IMR-90 (cell line): ENCODE results near the gene AP3D1. TPM values are rescaled to one million over a fixed set of nuclear protein-coding genes. Genes with fewer than 3 reads are reported as not detected.

Experiments used
- ATAC-seq: fragments of 200-7000 bp; cut with Tn5 transposase; 2 replicates; pipeline ENCODE4 v1.9.1; 2020; ENCODE audit warnings: low read depth, mild to moderate bottlenecking, moderate library complexity
- BruUV-seq: library from RNA; stranded (reverse); fragments of 400-500 nt; replicated peaks from 2 replicates; lab custom pipeline; 2021; lab: Mats Ljungman, UMichigan
- CTCF ChIA-PET: fragments of 300-600 bp; formaldehyde crosslinking; extraction: SDS; loops from one replicate; lab custom pipeline; 2021; ENCODE audit warnings: antibody characterized with exemption; lab: Yijun Ruan, JAX
- POLR2A ChIA-PET: fragments of 300-600 bp; sonication (Branson Sonifier 250); formaldehyde crosslinking; loops from one replicate; lab custom pipeline; 2022; ENCODE audit warnings: antibody characterized with exemption; ENCODE audit not compliant: unreplicated experiment; lab: Charles Lee
- DNase-seq: peaks from one replicate; pipeline ENCODE4 v3.0.0; 2013
- H2AFZ ChIP-seq: replicated peaks from 2 replicates; pipeline ENCODE3; 2013; ENCODE audit warnings: low read length, mild to moderate bottlenecking; ENCODE audit not compliant: poor library complexity
- H2AK5ac ChIP-seq: 2 replicates; pipeline ENCODE4 v1.6.1; 2013; ENCODE audit warnings: low read depth, low read length, inconsistent platforms
- H2AK9ac ChIP-seq: replicated peaks from 2 replicates; pipeline ENCODE3; 2013; ENCODE audit warnings: mild to moderate bottlenecking, low read depth, low read length, moderate library complexity; ENCODE audit not compliant: poor library complexity
- H2BK120ac ChIP-seq: 2 replicates; pipeline ENCODE4 v1.6.1; 2013; ENCODE audit warnings: low read depth, low read length, inconsistent platforms
- H2BK15ac ChIP-seq: 3 replicates; pipeline ENCODE4 v1.6.1; 2013; ENCODE audit warnings: low read depth, low read length, inconsistent platforms
- H2BK20ac ChIP-seq: 2 replicates; pipeline ENCODE4 v1.6.1; 2013; ENCODE audit warnings: low read depth, mild to moderate bottlenecking, inconsistent platforms, low read length, moderate library complexity
- H2BK5ac ChIP-seq: 2 replicates; pipeline ENCODE4 v1.6.1; 2013; ENCODE audit warnings: mild to moderate bottlenecking, low read depth, low read length, inconsistent platforms; ENCODE audit not compliant: poor library complexity, severe bottlenecking
- H3K14ac ChIP-seq: replicated peaks from 2 replicates; pipeline ENCODE4 v1.6.1; 2013; ENCODE audit warnings: low read depth, low read length, inconsistent platforms
- H3K18ac ChIP-seq: 2 replicates; pipeline ENCODE4 v1.6.1; 2013; ENCODE audit warnings: low read depth, low read length, control low read depth
- H3K23ac ChIP-seq: 2 replicates; pipeline ENCODE4 v1.6.1; 2013; ENCODE audit warnings: low read depth, low read length, inconsistent platforms
- H3K27ac ChIP-seq: 2 replicates; pipeline ENCODE4 v1.5.1; 2013; ENCODE audit warnings: mild to moderate bottlenecking, control low read depth, low read length; ENCODE audit not compliant: insufficient read depth
- H3K27me3 ChIP-seq: 2 replicates; pipeline ENCODE4 v1.6.1; 2013; ENCODE audit warnings: low read length; ENCODE audit not compliant: control insufficient read depth, insufficient read depth
- H3K36me3 ChIP-seq: 2 replicates; pipeline ENCODE4 v1.6.1; 2013; ENCODE audit warnings: low read length, mixed read lengths; ENCODE audit not compliant: control insufficient read depth, insufficient read depth
- H3K4ac ChIP-seq: 2 replicates; pipeline ENCODE4 v1.6.1; 2013; ENCODE audit warnings: low read depth, low read length, inconsistent platforms
- H3K4me1 ChIP-seq: 2 replicates; pipeline ENCODE4 v1.6.1; 2013; ENCODE audit warnings: low read length, mixed read lengths; ENCODE audit not compliant: control insufficient read depth, insufficient read depth
- H3K4me2 ChIP-seq: 2 replicates; pipeline ENCODE4 v1.6.1; 2013; ENCODE audit warnings: low read depth, mild to moderate bottlenecking, control low read depth, low read length, moderate library complexity
- H3K4me3 ChIP-seq: 2 replicates; pipeline ENCODE4 v1.5.1; 2013; ENCODE audit warnings: low read depth, mild to moderate bottlenecking, control low read depth, low read length, moderate library complexity; ENCODE audit not compliant: insufficient read depth
- H3K56ac ChIP-seq: 2 replicates; pipeline ENCODE4 v1.6.1; 2013; ENCODE audit warnings: low read length, inconsistent platforms; ENCODE audit not compliant: insufficient read depth; ENCODE audit errors: extremely low read depth
- H3K79me1 ChIP-seq, 2 experiments: 2 replicates each; pipeline ENCODE4 v1.6.1; 2013; ENCODE audit warnings: low read length in 2 of 2, inconsistent platforms in 1 of 2, low read depth in 1 of 2
- H3K9ac ChIP-seq: 2 replicates; pipeline ENCODE4 v1.6.1; 2013; ENCODE audit warnings: low read depth, low read length, control low read depth
- H3K9me1 ChIP-seq: 2 replicates; pipeline ENCODE4 v1.6.1; 2013; ENCODE audit warnings: low read length, inconsistent platforms; ENCODE audit not compliant: insufficient read depth
- H3K9me3 ChIP-seq: 2 replicates; pipeline ENCODE4 v1.6.1; 2013; ENCODE audit warnings: low read length; ENCODE audit not compliant: control insufficient read depth, insufficient read depth
- H4K20me1 ChIP-seq: 2 replicates; pipeline ENCODE4 v1.6.1; 2013; ENCODE audit warnings: low read length, inconsistent platforms; ENCODE audit not compliant: insufficient read depth
- H4K5ac ChIP-seq: 2 replicates; pipeline ENCODE4 v1.6.1; 2013; ENCODE audit warnings: mild to moderate bottlenecking, low read depth, low read length, control low read depth
- H4K8ac ChIP-seq, 2 experiments: 2 replicates each; pipeline ENCODE4 v1.6.1; 2013; ENCODE audit warnings: low read depth in 2 of 2, low read length in 2 of 2, control low read depth in 1 of 2, inconsistent platforms in 1 of 2
- H4K91ac ChIP-seq: 2 replicates; pipeline ENCODE4 v1.6.1; 2013; ENCODE audit warnings: low read depth, low read length, inconsistent platforms; ENCODE audit not compliant: insufficient read depth
- BHLHE40 ChIP-seq: fragments of 150-350 bp; IDR thresholded peaks from 2 replicates; pipeline ENCODE4 v1.6.1; 2016; ENCODE audit warnings: mild to moderate bottlenecking, low read depth, low read length
- CEBPB ChIP-seq: IDR thresholded peaks from 2 replicates; pipeline ENCODE4 v1.6.1; 2012; ENCODE audit warnings: low read depth, low read length, improper control_type of control experiment
- CHD1 ChIP-seq: IDR thresholded peaks from 2 replicates; pipeline ENCODE4 v1.6.1; 2012; ENCODE audit warnings: low read depth, low read length, improper control_type of control experiment
- CTCF ChIP-seq: conservative IDR thresholded peaks from 2 replicates; pipeline ENCODE4 v1.5.1; 2012; ENCODE audit warnings: mild to moderate bottlenecking, low read depth, low read length, improper control_type of control experiment
- ELK1 ChIP-seq: fragments of 150-350 bp; IDR thresholded peaks from 2 replicates; pipeline ENCODE4 v1.6.1; 2016; ENCODE audit warnings: low read depth, mild to moderate bottlenecking, low read length, moderate library complexity, borderline replicate concordance
- FOS ChIP-seq: fragments of 150-350 bp; IDR thresholded peaks from 2 replicates; pipeline ENCODE4 v1.6.1; 2016; ENCODE audit warnings: low read depth, low read length
- MAFK ChIP-seq: IDR thresholded peaks from 2 replicates; pipeline ENCODE4 v1.6.1; 2012; ENCODE audit warnings: low read depth, low read length, improper control_type of control experiment
- MAZ ChIP-seq: IDR thresholded peaks from 2 replicates; pipeline ENCODE4 v1.6.1; 2012; ENCODE audit warnings: low read depth, mild to moderate bottlenecking, low read length, improper control_type of control experiment, moderate library complexity, borderline replicate concordance
- MXI1 ChIP-seq: IDR thresholded peaks from 2 replicates; pipeline ENCODE4 v1.6.1; 2012; ENCODE audit warnings: low read depth, mild to moderate bottlenecking, low read length, moderate library complexity, borderline replicate concordance
- NFE2L2 ChIP-seq: fragments of 150-350 bp; IDR thresholded peaks from 2 replicates; pipeline ENCODE4 v1.6.1; 2016; ENCODE audit warnings: low read depth, mild to moderate bottlenecking, low read length
- POLR2A ChIP-seq: IDR thresholded peaks from 2 replicates; pipeline ENCODE4 v1.6.1; 2012; ENCODE audit warnings: mild to moderate bottlenecking, low read depth, low read length
- RAD21 ChIP-seq: IDR thresholded peaks from 2 replicates; pipeline ENCODE4 v1.6.1; 2012; ENCODE audit warnings: low read length, improper control_type of control experiment
- RCOR1 ChIP-seq: IDR thresholded peaks from 2 replicates; pipeline ENCODE4 v1.6.1; 2012; ENCODE audit warnings: mild to moderate bottlenecking, low read length, improper control_type of control experiment; ENCODE audit not compliant: insufficient replicate concordance
- RFX5 ChIP-seq: IDR thresholded peaks from 2 replicates; pipeline ENCODE4 v1.8.0; 2012; ENCODE audit warnings: low read depth, mild to moderate bottlenecking, low read length, moderate library complexity
- SMC3 ChIP-seq: fragments of 150-350 bp; IDR thresholded peaks from 2 replicates; pipeline ENCODE4 v1.6.1; 2016; ENCODE audit warnings: low read depth, mild to moderate bottlenecking, antibody characterized with exemption, low read length, moderate library complexity
- USF2 ChIP-seq: fragments of 150-350 bp; IDR thresholded peaks from 2 replicates; pipeline ENCODE4 v1.6.1; 2017; ENCODE audit warnings: mild to moderate bottlenecking, antibody characterized with exemption, low read length, low read depth
- WGBS, 2 experiments: methylation state at CpG; one replicate each; pipeline versions ENCODE4 v1.1.5 to v1.1.7; 2013; ENCODE audit warnings: missing lambda C conversion rate in 2 of 2; ENCODE audit not compliant: insufficient read length in 1 of 2; ENCODE audit errors: extremely low coverage in 2 of 2; 5-methylcytosine and 5-hydroxymethylcytosine counted together
- dilution Hi-C: fragments of 300-500 bp; cut with HindIII; formaldehyde crosslinking; loops from one replicate; pipeline ENCODE4 v1.14.3; 2018; ENCODE audit warnings: low sequenced_read_pairs; ENCODE audit not compliant: unreplicated experiment
- in situ Hi-C: fragments of 300-500 bp; cut with MboI; formaldehyde crosslinking; loops from 3 replicates; pipeline ENCODE4 v1.14.3; 2019; ENCODE audit warnings: low sequenced_read_pairs, inconsistent platforms, mixed read lengths
- intact Hi-C: fragments of 100-400 bp; cut with micrococcal nuclease; formaldehyde crosslinking; loops from 2 replicates; pipeline ENCODE4 v1.10.0; 2022
- polyA plus RNA-seq, 3 experiments: library from polyadenylated mRNA; depleted of rRNA; stranded (reverse); fragments of >200 nt; gene quantifications; 2 replicates each; pipeline ENCODE4 v1.2.3, GENCODE V29; 2012; ENCODE audit warnings: low replicate concordance in 1 of 3
- total RNA-seq: library from RNA; depleted of rRNA; stranded (reverse); fragments of >200 nt; gene quantifications from 2 replicates; pipeline ENCODE4 v1.2.3, GENCODE V29; 2012

The AP3D1 gene
- total and polyA plus RNA-seq, 2 of the 4 experiments (the other 2 are of a cell fraction), result 75.3 to 129 TPM

- no peak overlapping the region for H3K4me2 ChIP-seq
- H2BK20ac ChIP-seq, result no peak overlapping the region
- H4K5ac ChIP-seq, result no peak overlapping the region
- peaks cover 4% of the 10 kb centered on the region; the same call in 1 of the 2 replicates for H3K9me1 ChIP-seq
- no peak overlapping the region for H4K8ac ChIP-seq
- no peak overlapping the region for H3K18ac ChIP-seq
- H3K4me3 ChIP-seq, result no peak overlapping the region
- H2BK15ac ChIP-seq, result no peak overlapping the region
- H4K91ac ChIP-seq, result no peak overlapping the region
- no peak overlapping the region for H2AK5ac ChIP-seq
- dilution Hi-C loops, result no loop called here
- H3K14ac ChIP-seq, result no peak overlapping the region
- no peak overlapping the region for H3K23ac ChIP-seq
- no peak overlapping the region for H2AK9ac ChIP-seq
- H3K27ac ChIP-seq, result no peak overlapping the region
- peaks cover 26% of the 10 kb centered on the region for H4K20me1 ChIP-seq
- intact Hi-C loops, result no loop called here
- no peak overlapping the region for H2AFZ ChIP-seq
- H3K9me3 ChIP-seq, result no peaks in the 10 kb centered on the region
- H3K4ac ChIP-seq, result no peak overlapping the region
- no peak overlapping the region for H3K56ac ChIP-seq
- H3K9ac ChIP-seq, result no peak overlapping the region
- CTCF ChIA-PET, result no interaction called here
- 93% methylated on average over 3 of the region's 20 CpGs; no CpG with 5 or more reads in 1 of the 2 experiments for WGBS, 2 experiments
- no peak for TF ChIP-seq MAFK
- TF ChIP-seq RFX5, result no peak
- TF ChIP-seq RCOR1, result no peak
- no peak for TF ChIP-seq ELK1
- TF ChIP-seq CEBPB, result no peak
- TF ChIP-seq CHD1, result no peak
- no peak for TF ChIP-seq MXI1
- no peak for TF ChIP-seq RAD21
- no peak for TF ChIP-seq BHLHE40
- no peak for TF ChIP-seq SMC3
- no peak for TF ChIP-seq CTCF
- no peak for TF ChIP-seq MAZ
- no peak for TF ChIP-seq NFE2L2
- TF ChIP-seq USF2, result no peak
- no peak for TF ChIP-seq POLR2A
- TF ChIP-seq FOS, result no peak
- H3K4me1 ChIP-seq, result no peaks in the 10 kb centered on the region
- POLR2A ChIA-PET, result no interaction called here
- ATAC-seq (no peak), DNase-seq (no peak)
- H3K79me1 ChIP-seq, result peaks cover 24 to 53% of the 10 kb centered on the region in 2 experiments; a peak in 3 of 4 replicates
- H2BK120ac ChIP-seq, result no peak overlapping the region
- no TSS peak for BruUV-seq
- in situ Hi-C loops, result no loop called here
- no peaks in the 10 kb centered on the region for H3K27me3 ChIP-seq
- H2BK5ac ChIP-seq, result no peak overlapping the region
- peaks cover 39% of the 10 kb centered on the region for H3K36me3 ChIP-seq
These were observed 68.1 kb downstream of the AP3D1 start for GRCh38 chr19:2083174-2083854.
